Daoy (cell line): ENCODE data around the gene MFSD2B. TPM values are rescaled to one million over a fixed set of nuclear protein-coding genes. Genes with fewer than 3 reads are reported as not detected.
A peak's percentile ranks its signal among the peaks of the same experiment; 100 is the strongest.
"Not testable (repeated sequence)": the region's sequence is repeated elsewhere in the genome, so short reads cannot be mapped to it uniquely, and the experiment has no call there.

Experiments
- DNase-seq: peaks from one replicate; pipeline ENCODE4 v3.0.0-alpha.2; 2015; ENCODE audit warnings: low read depth
- total RNA-seq: library from RNA; depleted of rRNA; stranded (reverse); fragments of >200 nt; shearing (Covaris generic); gene quantifications from 2 replicates; pipeline ENCODE4 v1.2.3, GENCODE V29; 2014; rRNA removed

The MFSD2B gene
- 0.06 TPM in 1 of 2 replicates, not detected in the other for total RNA-seq

GRCh38 chr2:24009680-24010476 is at the start of gene MFSD2B:
TSS of gene MFSD2B (plus strand) at chr2:24010085. CDS start at chr2:24010097, 12 bp downstream.
- DNase-seq: no peak

GRCh38 chr2:23967846-23968245 is 42.0 kb upstream of the MFSD2B start:
- no peak for DNase-seq

GRCh38 chr2:23976883-23977282 is 33.0 kb upstream of the MFSD2B start:
- no peak for DNase-seq

- DNase-seq: no peak
Measured at GRCh38 chr2:23988371-23988770, 21.5 kb upstream of the MFSD2B start.

GRCh38 chr2:23992931-23993330 is 17.0 kb upstream of the MFSD2B start:
- DNase-seq: no peak

- no peak for DNase-seq
Measured at GRCh38 chr2:23993736-23994269, 16.1 kb upstream of the MFSD2B start.

GRCh38 chr2:23994567-23994966 is 15.3 kb upstream of the MFSD2B start:
- DNase-seq: no peak

- DNase-seq: no peak
Measured at GRCh38 chr2:24007693-24008092, 2.2 kb upstream of the MFSD2B start.

- no peak for DNase-seq
Measured at GRCh38 chr2:24008672-24009366, 1.1 kb upstream of the MFSD2B start.

- no peak for DNase-seq
Measured at GRCh38 chr2:24009367-24009679, 562 bp upstream of the MFSD2B start.

GRCh38 chr2:24010477-24011249 is 778 bp downstream of the MFSD2B start:
- DNase-seq: no peak

- no peak for DNase-seq
Measured at GRCh38 chr2:24011250-24012104, 1.6 kb downstream of the MFSD2B start.

GRCh38 chr2:24012521-24013188 is 2.8 kb downstream of the MFSD2B start:
- DNase-seq: no peak

GRCh38 chr2:24014902-24015301 is 5.0 kb downstream of the MFSD2B start:
- DNase-seq: not testable (repeated sequence)

- peak; percentile 63 for DNase-seq
Measured at GRCh38 chr2:24015562-24016375, 5.9 kb downstream of the MFSD2B start.

GRCh38 chr2:24016376-24016761 is 6.5 kb downstream of the MFSD2B start:
- DNase-seq: no peak

- DNase-seq: no peak
Measured at GRCh38 chr2:24016853-24017703, 7.2 kb downstream of the MFSD2B start.

- DNase-seq: no peak
Measured at GRCh38 chr2:24017711-24018110, 7.8 kb downstream of the MFSD2B start.

- DNase-seq: no peak
Measured at GRCh38 chr2:24018241-24018640, 8.4 kb downstream of the MFSD2B start.
